Mesendoderm (in vitro differentiated cells): ENCODE results near the gene RER1.
A peak's percentile ranks its signal among the peaks of the same experiment; 100 is the strongest.

Experiments
- DNase-seq: peaks from one replicate; pipeline ENCODE4 v3.0.0; 2013
- H2AK5ac ChIP-seq: 2 replicates; pipeline ENCODE4 v1.6.1; 2013; ENCODE audit warnings: low read length, inconsistent platforms
- H2BK120ac ChIP-seq: 2 replicates; pipeline ENCODE4 v1.6.1; 2013; ENCODE audit warnings: low read depth, mild to moderate bottlenecking, low read length, moderate library complexity, mixed read lengths
- H2BK15ac ChIP-seq: replicated peaks from 2 replicates; pipeline ENCODE4 v1.6.1; 2013; ENCODE audit warnings: low read depth, mild to moderate bottlenecking, moderate library complexity
- H2BK5ac ChIP-seq: 2 replicates; pipeline ENCODE4 v1.6.1; 2013; ENCODE audit warnings: low read length, inconsistent platforms
- H3K18ac ChIP-seq: 2 replicates; pipeline ENCODE4 v1.6.1; 2013; ENCODE audit warnings: mild to moderate bottlenecking, low read length, mixed read lengths
- H3K23ac ChIP-seq: one replicate; pipeline ENCODE4 v1.6.1; 2013; ENCODE audit warnings: low read length
- H3K27ac ChIP-seq: 2 replicates; pipeline ENCODE4 v1.5.1; 2013; ENCODE audit warnings: low read depth, mild to moderate bottlenecking, inconsistent platforms, low read length, moderate library complexity
- H3K27me3 ChIP-seq: 2 replicates; pipeline ENCODE4 v1.6.1; 2013; ENCODE audit warnings: low read length, control low read depth, mild to moderate bottlenecking, inconsistent platforms; ENCODE audit not compliant: insufficient read depth, poor library complexity
- H3K36me3 ChIP-seq: 2 replicates; pipeline ENCODE4 v1.6.1; 2013; ENCODE audit warnings: low read length, inconsistent platforms; ENCODE audit not compliant: control insufficient read depth, insufficient read depth
- H3K4ac ChIP-seq: one replicate; pipeline ENCODE4 v1.6.1; 2013; ENCODE audit warnings: low read depth, mild to moderate bottlenecking, low read length, moderate library complexity
- H3K4me1 ChIP-seq: 2 replicates; pipeline ENCODE4 v1.6.1; 2013; ENCODE audit warnings: low read depth, low read length, inconsistent platforms; ENCODE audit not compliant: control insufficient read depth
- H3K4me2 ChIP-seq: 2 replicates; pipeline ENCODE4 v1.6.1; 2013; ENCODE audit warnings: low read length
- H3K4me3 ChIP-seq: 2 replicates; pipeline ENCODE4 v1.5.1; 2013; ENCODE audit warnings: mild to moderate bottlenecking, low read length
- H3K56ac ChIP-seq: one replicate; pipeline ENCODE4 v1.6.1; 2013; ENCODE audit warnings: low read length
- H3K79me1 ChIP-seq: 2 replicates; pipeline ENCODE4 v1.6.1; 2013; ENCODE audit warnings: low read length, inconsistent platforms
- H3K79me2 ChIP-seq: 2 replicates; pipeline ENCODE4 v1.6.1; 2013; ENCODE audit warnings: mild to moderate bottlenecking, low read length; ENCODE audit not compliant: control insufficient read depth, insufficient read depth
- H3K9ac ChIP-seq: 2 replicates; pipeline ENCODE4 v1.6.1; 2013; ENCODE audit warnings: low read length, inconsistent platforms
- H4K5ac ChIP-seq: one replicate; pipeline ENCODE4 v1.6.1; 2013; ENCODE audit warnings: low read length
- H4K8ac ChIP-seq: one replicate; pipeline ENCODE4 v1.6.1; 2013; ENCODE audit warnings: low read depth, mild to moderate bottlenecking, control low read depth, low read length, moderate library complexity
- WGBS: extraction: QIAGEN DNeasy Blood & Tissue Kit; methylation state at CpG from one replicate; pipeline ENCODE4 v1.1.7; 2013; ENCODE audit warnings: low lambda C conversion rate, missing lambda C conversion rate; ENCODE audit not compliant: insufficient coverage; ENCODE audit errors: extremely low coverage; 5-methylcytosine and 5-hydroxymethylcytosine counted together

The RER1 gene

GRCh38 chr1:2445162-2445822 is 53.7 kb downstream of the RER1 start:
- H2BK15ac ChIP-seq, result no peak overlapping the region
- H2BK120ac ChIP-seq, result no peak overlapping the region
- H4K8ac ChIP-seq, result no peak overlapping the region
- peaks cover 13% of the 10 kb centered on the region for H3K27me3 ChIP-seq
- H3K79me1 ChIP-seq, result no peaks in the 10 kb centered on the region
- H3K36me3 ChIP-seq, result no peaks in the 10 kb centered on the region
- no peak overlapping the region for H3K4me3 ChIP-seq
- H3K79me2 ChIP-seq, result no peaks in the 10 kb centered on the region
- H3K27ac ChIP-seq, result no peak overlapping the region
- H3K56ac ChIP-seq, result no peak overlapping the region
- H3K9ac ChIP-seq, result no peak overlapping the region
- H3K4ac ChIP-seq, result no peak overlapping the region
- H3K4me2 ChIP-seq, result no peak overlapping the region
- no peak overlapping the region for H4K5ac ChIP-seq
- H3K4me1 ChIP-seq, result no peaks in the 10 kb centered on the region
- no peak overlapping the region for H2BK5ac ChIP-seq
- no CpG with 5 or more reads among the region's 16 CpGs for WGBS
- H3K23ac ChIP-seq, result no peak overlapping the region
- H3K18ac ChIP-seq, result no peak overlapping the region
- no peak for DNase-seq
- no peak overlapping the region for H2AK5ac ChIP-seq

- no peak overlapping the region for H3K56ac ChIP-seq
- H3K36me3 ChIP-seq, result no peaks in the 10 kb centered on the region
- H3K4me3 ChIP-seq, result no peak overlapping the region
- no peak overlapping the region for H3K23ac ChIP-seq
- no peak overlapping the region for H2AK5ac ChIP-seq
- H3K27ac ChIP-seq, result no peak overlapping the region
- peaks cover 13% of the 10 kb centered on the region for H3K27me3 ChIP-seq
- H3K9ac ChIP-seq, result no peak overlapping the region
- H2BK15ac ChIP-seq, result no peak overlapping the region
- no peak overlapping the region for H3K4me2 ChIP-seq
- no peak for DNase-seq
- WGBS, result no CpG with 5 or more reads among the region's 15 CpGs
- no peaks in the 10 kb centered on the region for H3K4me1 ChIP-seq
- H3K18ac ChIP-seq, result no peak overlapping the region
- no peak overlapping the region for H2BK5ac ChIP-seq
- H2BK120ac ChIP-seq, result no peak overlapping the region
- H3K4ac ChIP-seq, result no peak overlapping the region
- H4K5ac ChIP-seq, result no peak overlapping the region
- H4K8ac ChIP-seq, result no peak overlapping the region
- H3K79me1 ChIP-seq, result no peaks in the 10 kb centered on the region
- no peaks in the 10 kb centered on the region for H3K79me2 ChIP-seq
These were observed 54.2 kb downstream of the RER1 start for GRCh38 chr1:2445823-2446215.

- H3K18ac ChIP-seq, result no peak overlapping the region
- H2BK5ac ChIP-seq, result no peak overlapping the region
- H2AK5ac ChIP-seq, result no peak overlapping the region
- no peak overlapping the region for H3K4me3 ChIP-seq
- no peak overlapping the region for H3K4ac ChIP-seq
- H3K9ac ChIP-seq, result no peak overlapping the region
- H3K36me3 ChIP-seq, result no peaks in the 10 kb centered on the region
- H2BK15ac ChIP-seq, result no peak overlapping the region
- no peak overlapping the region for H4K8ac ChIP-seq
- H2BK120ac ChIP-seq, result no peak overlapping the region
- peaks cover 13% of the 10 kb centered on the region for H3K27me3 ChIP-seq
- no peak overlapping the region for H4K5ac ChIP-seq
- DNase-seq, result no peak
- H3K23ac ChIP-seq, result no peak overlapping the region
- no CpG with 5 or more reads among the region's 13 CpGs for WGBS
- no peak overlapping the region for H3K56ac ChIP-seq
- H3K4me1 ChIP-seq, result no peaks in the 10 kb centered on the region
- no peak overlapping the region for H3K27ac ChIP-seq
- no peaks in the 10 kb centered on the region for H3K79me1 ChIP-seq
- no peak overlapping the region for H3K4me2 ChIP-seq
- H3K79me2 ChIP-seq, result no peaks in the 10 kb centered on the region
These were observed 54.8 kb downstream of the RER1 start for GRCh38 chr1:2446394-2446793.

- Histone ChIP-seq H3K4ac (no peak overlapping the region), H3K27ac (peak overlapping the region; percentile 34), H4K8ac (no peak overlapping the region), H4K5ac (no peak overlapping the region), H3K9ac (no peak overlapping the region), H3K36me3 (no peaks in the 10 kb centered on the region), H3K23ac (no peak overlapping the region), H3K79me2 (no peaks in the 10 kb centered on the region), H3K18ac (no peak overlapping the region), H3K4me2 (no peak overlapping the region), H2BK120ac (no peak overlapping the region), H3K79me1 (no peaks in the 10 kb centered on the region), H2BK15ac (no peak overlapping the region), H3K27me3 (peaks cover 13% of the 10 kb centered on the region), H3K4me1 (no peaks in the 10 kb centered on the region), H3K4me3 (no peak overlapping the region), H3K56ac (no peak overlapping the region), H2BK5ac (no peak overlapping the region), H2AK5ac (no peak overlapping the region)
- DNase-seq, result no peak
- no CpG with 5 or more reads among the region's 9 CpGs for WGBS
These were observed 55.2 kb downstream of the RER1 start for GRCh38 chr1:2446861-2447260.

- Histone ChIP-seq H3K9ac (no peak overlapping the region), H3K27ac (no peak overlapping the region), H3K79me1 (no peaks in the 10 kb centered on the region), H3K36me3 (no peaks in the 10 kb centered on the region), H3K4me3 (no peak overlapping the region), H2BK120ac (no peak overlapping the region), H4K5ac (no peak overlapping the region), H3K18ac (no peak overlapping the region), H2AK5ac (no peak overlapping the region), H3K4me1 (no peaks in the 10 kb centered on the region), H2BK15ac (no peak overlapping the region), H3K4ac (no peak overlapping the region), H3K27me3 (peaks cover 13% of the 10 kb centered on the region), H4K8ac (no peak overlapping the region), H3K79me2 (no peaks in the 10 kb centered on the region), H3K23ac (no peak overlapping the region), H3K56ac (no peak overlapping the region), H3K4me2 (no peak overlapping the region), H2BK5ac (no peak overlapping the region)
- no peak for DNase-seq
- no CpG with 5 or more reads among the region's 23 CpGs for WGBS
These were observed 55.8 kb downstream of the RER1 start for GRCh38 chr1:2447276-2448097.
